Measurements from ENCODE around the gene RUNX1.
"Not testable (repeated sequence)": the region's sequence is repeated elsewhere in the genome, so short reads cannot be mapped to it uniquely, and the experiment has no call there.

RUNX1 gene

GRCh38 chr21:34966881-34967280 is 82.2 kb downstream of the RUNX1 start:
- DNase-seq, result not testable (repeated sequence)

- DNase-seq, result no peak
These were observed 83.6 kb downstream of the RUNX1 start for GRCh38 chr21:34965200-34966174.

- no peak for DNase-seq
These were observed 86.4 kb downstream of the RUNX1 start for GRCh38 chr21:34962586-34963222.

- no peak for DNase-seq
These were observed 87.0 kb downstream of the RUNX1 start for GRCh38 chr21:34962136-34962535.

GRCh38 chr21:34960687-34961086 is 88.4 kb downstream of the RUNX1 start:
- DNase-seq, result no peak

GRCh38 chr21:34959607-34960006 is 89.5 kb downstream of the RUNX1 start:
- DNase-seq, result peak; percentile 6

- no peak for DNase-seq
These were observed 91.1 kb downstream of the RUNX1 start for GRCh38 chr21:34958040-34958439.

GRCh38 chr21:34956416-34957316 is 92.4 kb downstream of the RUNX1 start:
- DNase-seq, result no peak

- DNase-seq, result no peak
These were observed 95.2 kb downstream of the RUNX1 start for GRCh38 chr21:34953950-34954349.

- DNase-seq, result no peak
These were observed 96.4 kb downstream of the RUNX1 start for GRCh38 chr21:34952701-34953100.

GRCh38 chr21:34951868-34952267 is 97.2 kb downstream of the RUNX1 start:
- not testable (repeated sequence) for DNase-seq

- DNase-seq, result no peak
These were observed 98.1 kb downstream of the RUNX1 start for GRCh38 chr21:34950980-34951379.

- DNase-seq, result no peak
These were observed 99.6 kb downstream of the RUNX1 start for GRCh38 chr21:34949499-34949898.

GRCh38 chr21:34949030-34949429 is 100.1 kb downstream of the RUNX1 start:
- no peak for DNase-seq

- no peak for DNase-seq
These were observed 100.9 kb downstream of the RUNX1 start for GRCh38 chr21:34948157-34948556.

- no peak for DNase-seq
These were observed 102.1 kb downstream of the RUNX1 start for GRCh38 chr21:34946916-34947534.

GRCh38 chr21:34946385-34946840 is 102.7 kb downstream of the RUNX1 start:
- no peak for DNase-seq

- no peak for DNase-seq
These were observed 103.8 kb downstream of the RUNX1 start for GRCh38 chr21:34945288-34945687.

- DNase-seq, result no peak
These were observed 104.9 kb downstream of the RUNX1 start for GRCh38 chr21:34944015-34944755.

- no peak for DNase-seq
These were observed 106.2 kb downstream of the RUNX1 start for GRCh38 chr21:34942911-34943310.

- no peak for DNase-seq
These were observed 107.9 kb downstream of the RUNX1 start for GRCh38 chr21:34941162-34941561.
